Heart left ventricle (tissue), 16 donors: ENCODE measurements around the gene ATAD3B. TPM values are rescaled to one million over a fixed set of nuclear protein-coding genes. Genes with fewer than 3 reads are reported as not detected.
A peak's percentile ranks its signal among the peaks of the same experiment; 100 is the strongest.

Experiments used
- ATAC-seq, 4 donors: fragments of 200-7000 bp; cut with Tn5 transposase; one replicate each; pipeline ENCODE4 v1.9.1; 2020 to 2022; ENCODE audit warnings: moderate library complexity in 4 of 4, mild to moderate bottlenecking in 3 of 4, moderate number of reproducible peaks in 1 of 4
- DNase-seq, 5 donors: peaks; one replicate each; pipeline ENCODE4 v3.0.0-alpha.2; 2020
- H3K27ac ChIP-seq, 12 donors: fragments of 200-600 bp; sonication (generic) in 4 of 12; one replicate each; pipeline versions ENCODE4 v1.5.0 to v1.8.0; 2016 to 2022; ENCODE audit warnings: mild to moderate bottlenecking in 2 of 12
- H3K27me3 ChIP-seq, 9 donors: fragments of 200-600 bp; sonication (generic) in 2 of 9; one replicate each; pipeline versions ENCODE4 v1.5.1 to v1.8.0; 2016 to 2022; ENCODE audit warnings: mild to moderate bottlenecking in 3 of 9
- H3K36me3 ChIP-seq, 9 donors: fragments of 200-600 bp; sonication (generic) in 2 of 9; one replicate each; pipeline versions ENCODE4 v1.5.0 to v1.8.0; 2018 to 2022; ENCODE audit warnings: mild to moderate bottlenecking in 2 of 9
- H3K4me1 ChIP-seq, 12 donors: fragments of 200-600 bp; sonication (generic) in 4 of 12; one replicate each; pipeline versions ENCODE4 v1.5.0 to v1.8.0; 2016 to 2022; ENCODE audit warnings: mild to moderate bottlenecking in 3 of 12
- H3K4me3 ChIP-seq, 12 donors: fragments of 200-600 bp; sonication (generic) in 4 of 12; one replicate each; pipeline versions ENCODE4 v1.5.0 to v1.8.0; 2017 to 2022; ENCODE audit warnings: mild to moderate bottlenecking in 9 of 12, moderate library complexity in 4 of 12
- H3K9me3 ChIP-seq, 12 donors: fragments of 200-600 bp; sonication (generic) in 4 of 12; one replicate each; pipeline versions ENCODE4 v1.5.0 to v1.8.0; 2016 to 2022; ENCODE audit warnings: mild to moderate bottlenecking in 1 of 12
- CTCF ChIP-seq, 12 donors: fragments of 200-600 bp; sonication (generic) in 4 of 12; IDR thresholded peaks; one replicate each; pipeline versions ENCODE4 v1.5.0 to v1.8.0; 2018 to 2022; ENCODE audit warnings: antibody characterized with exemption in 12 of 12, mild to moderate bottlenecking in 5 of 12
- POLR2A ChIP-seq, 2 donors: fragments of 450-650 bp; IDR thresholded peaks; one replicate each; pipeline ENCODE4 v1.6.1; 2017; ENCODE audit warnings: antibody characterized with exemption in 2 of 2, mild to moderate bottlenecking in 2 of 2, moderate library complexity in 2 of 2
- WGBS, 4 donors: extraction: QIAGEN DNeasy Blood & Tissue Kit in 2 of 4; methylation state at CpG; one replicate each; pipeline versions ENCODE4 v1.1.5 to v1.1.7; 2013 to 2018; 5-methylcytosine and 5-hydroxymethylcytosine counted together
- intact Hi-C, 10 donors: fragments of 100-400 bp; cut with DNase I; formaldehyde crosslinking; loops; one replicate each; pipeline versions ENCODE4 v1.11.1 to v1.14.2; 2022
- polyA plus RNA-seq, 2 donors: library from polyadenylated mRNA; stranded (reverse); fragments of 200-250 nt; gene quantifications; one replicate each; pipeline ENCODE4 v1.2.3, GENCODE V29; 2013
- total RNA-seq, 9 donors: library from RNA; depleted of rRNA in 2 of 9; stranded (reverse); fragments of >200 nt in 2 of 9; fragmentation: NEBNext Ultra II Directional in 3 of 9; extraction: Animal tissue kit (Norgen Biotek cat#: 25700) in 3 of 9; gene quantifications; one replicate each; pipeline versions ENCODE4 v1.1.0 to v1.2.4, GENCODE V29; 2016 to 2023
- donor health status: ischemic (EF 13 %, LVEDD 7.1; RV severe dilation, severe dysfunction).
- donor health status: healthy with polysubstance abuse.
- donor health status: DM: no; HTN: yes; CAD: no.
- donor health status: DM: no; HTN: no; CAD: no.
- donor health status: ischemic (EF 25% LVEDD 6.9; RV normal size, moderate dysfunction).
- donor health status: ischemic (EF 25% LVEDD 5.7; RV mildly dilated, moderate dysfunction).
- donor health status: healthy.
- donor health status: DM: yes; HTN: yes; CAD: no.
- donor health status: ischemic (EF 35%, LVEDD 5.7; RV mildly dilated, moderate dysfunction).
- donor health status: nonischemic (EF 11% LVEDD 7.7; RV severe dilation, severe dysfunction).
- donor health status: DM: yes; HTN: yes; CAD: no.
- donor health status: PGD.
- donor health status: ischemic (EF 29% LVEDD 5.4; RV normal size, mild dysfunction).
- donor health status: nonischemic (EF 23%, LVEDD 6.1; RV moderate dilation, normal function).

ATAD3B gene
- total and polyA plus RNA-seq, 11 donors, result 2.2 to 15.6 (median 7.0) TPM

- peaks cover 0 to 55% (median 21%) of the 10 kb centered on the region in 12 donors for H3K4me1 ChIP-seq
- H3K4me3 ChIP-seq, result peak overlapping the region in 8 of 12 donors; percentile 12 to 45 (median 28)
- H3K27me3 ChIP-seq, result no peaks in the 10 kb centered on the region
- peak in 3 of 4 donors; percentile 9 to 20 (median 10) for ATAC-seq
- H3K36me3 ChIP-seq, result peaks cover 0 to 38% (median 18%) of the 10 kb centered on the region in 9 donors
- no peaks in the 10 kb centered on the region for H3K9me3 ChIP-seq
- intact Hi-C loops, result no loop called here
- TF ChIP-seq CTCF (IDR thresholded peaks at IDR 0.05), result no peak
- 73 to 80% (median 75%) methylated on average over 44 to 45 of the region's 45 CpGs for WGBS, 4 donors
- no peak for DNase-seq
- peak overlapping the region in 11 of 12 donors; percentile 32 to 91 (median 68) for H3K27ac ChIP-seq
Measured at GRCh38 chr1:1542766-1543705, 71.5 kb downstream of the ATAD3B start.

DNA sequence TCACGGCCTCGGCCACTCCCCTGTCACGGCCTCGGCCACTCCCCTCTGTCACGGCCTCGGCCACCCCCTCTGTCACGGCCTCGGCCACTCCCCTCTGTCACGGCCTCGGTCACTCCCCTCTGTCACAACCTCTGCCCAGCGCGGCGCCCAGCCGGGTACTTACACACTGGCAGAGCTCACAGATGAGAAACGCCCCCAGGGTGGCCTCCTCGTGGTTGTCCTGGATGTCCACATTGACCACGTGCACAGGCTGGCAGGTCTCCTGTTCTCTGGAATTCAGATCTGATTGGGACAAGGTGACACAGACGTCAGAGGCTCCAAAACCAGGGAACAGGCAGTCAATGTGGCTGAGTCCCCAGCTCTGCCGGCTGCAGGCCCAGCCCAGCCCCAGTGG lies 72.1 kb downstream of the ATAD3B start:
- intact Hi-C loops, result no loop called here
- peak; percentile 84 to 94 (median 88) for DNase-seq
- H3K27ac ChIP-seq, result peak overlapping the region in 11 of 12 donors; percentile 32 to 91 (median 69)
- H3K27me3 ChIP-seq, result no peaks in the 10 kb centered on the region
- peak; percentile 77 to 89 (median 84) for ATAC-seq
- WGBS, 4 donors, result 51 to 70% (median 60%) methylated on average over 16 to 19 of the region's 19 CpGs
- peaks cover 0 to 53% (median 20%) of the 10 kb centered on the region in 12 donors for H3K4me1 ChIP-seq
- TF ChIP-seq CTCF (IDR thresholded peaks at IDR 0.05) (no peak), POLR2A (IDR thresholded peaks at IDR 0.05) (no peak)
- peak overlapping the region in 8 of 12 donors; percentile 12 to 45 (median 28) for H3K4me3 ChIP-seq
- H3K36me3 ChIP-seq, result peaks cover 0 to 38% (median 18%) of the 10 kb centered on the region in 9 donors
- H3K9me3 ChIP-seq, result no peaks in the 10 kb centered on the region

DNA sequence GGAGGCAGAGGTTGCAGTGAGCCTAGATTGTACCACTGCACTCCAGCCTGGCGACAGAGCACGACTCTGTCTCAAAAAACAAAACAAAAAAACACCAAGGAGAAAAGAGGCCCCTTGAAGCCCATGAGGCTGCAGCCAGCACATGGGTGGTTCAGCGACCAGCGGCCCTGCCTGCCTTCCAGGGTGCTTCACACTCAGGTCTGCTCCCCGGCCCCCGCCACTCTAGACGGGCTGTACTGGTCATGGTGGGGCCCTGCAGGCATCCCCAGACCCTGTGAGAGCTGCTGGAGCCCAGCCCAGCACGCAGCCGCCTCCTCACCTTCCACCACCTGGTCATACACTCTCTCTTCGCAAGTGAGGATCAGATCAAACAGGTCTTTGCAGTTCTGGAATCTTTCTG lies 73.0 kb downstream of the ATAD3B start:
- WGBS, 4 donors, result 87 to 95% (median 92%) methylated on average over 10 of the region's 10 CpGs
- H3K27me3 ChIP-seq, result no peaks in the 10 kb centered on the region
- intact Hi-C loops, result no loop called here
- TF ChIP-seq CTCF (IDR thresholded peaks at IDR 0.05) (no peak), POLR2A (IDR thresholded peaks at IDR 0.05) (no peak)
- ATAC-seq, result no peak
- no peak overlapping the region for H3K4me3 ChIP-seq
- peak overlapping the region in 8 of 12 donors; percentile 46 to 91 (median 72) for H3K27ac ChIP-seq
- H3K36me3 ChIP-seq, result peaks cover 0 to 38% (median 18%) of the 10 kb centered on the region in 9 donors
- H3K9me3 ChIP-seq, result no peaks in the 10 kb centered on the region
- peaks cover 0 to 45% (median 12%) of the 10 kb centered on the region in 12 donors for H3K4me1 ChIP-seq
- DNase-seq, result no peak

Other genes starting within 250 kb of the ATAD3B start
- gene SDF4, start 239.8 kb upstream of the ATAD3B start, total RNA-seq, result 100 to 1,000 TPM; 102 to 167 (median 120) TPM
- 100 to 1,000 TPM; 102 to 212 TPM for gene SDF4, start 239.8 kb upstream of the ATAD3B start, polyA plus RNA-seq
- gene B3GALT6, start 239.5 kb upstream of the ATAD3B start, total RNA-seq, result 10 to 100 TPM in 7 of 9 donors, 1 to 10 TPM in 2; 8.1 to 21.4 (median 11.2) TPM
- gene B3GALT6, start 239.5 kb upstream of the ATAD3B start, polyA plus RNA-seq, result 10 to 100 TPM in 1 of 2 donors, 1 to 10 TPM in 1; 6.7 to 15.7 TPM
- gene C1QTNF12, start 225.0 kb upstream of the ATAD3B start, total RNA-seq, result 1 to 10 TPM in 2 of 9 donors, under 1 TPM in 5, not detected in 2; 0.72 to 3.5 (median 0.85) TPM
- under 1 TPM; 0.84 to 0.93 TPM for gene C1QTNF12, start 225.0 kb upstream of the ATAD3B start, polyA plus RNA-seq
- 10 to 100 TPM; 23.3 to 43.9 (median 33.2) TPM for gene UBE2J2, start 197.9 kb upstream of the ATAD3B start, total RNA-seq
- 10 to 100 TPM; 38.7 to 53.6 TPM for gene UBE2J2, start 197.9 kb upstream of the ATAD3B start, polyA plus RNA-seq
- 10 to 100 TPM in 1 of 9 donors, 1 to 10 TPM in 5, under 1 TPM in 3; 0.81 to 12.2 (median 3.7) TPM for gene SCNN1D, start 191.3 kb upstream of the ATAD3B start, total RNA-seq
- 1 to 10 TPM in 1 of 2 donors, under 1 TPM in 1; 0.47 to 6.2 TPM for gene SCNN1D, start 191.3 kb upstream of the ATAD3B start, polyA plus RNA-seq
- gene ACAP3, start 163.8 kb upstream of the ATAD3B start, total RNA-seq, result 10 to 100 TPM; 28.7 to 56.3 (median 34.1) TPM
- 10 to 100 TPM; 20.1 to 59.5 TPM for gene ACAP3, start 163.8 kb upstream of the ATAD3B start, polyA plus RNA-seq
- gene PUSL1, start 163.2 kb upstream of the ATAD3B start, total RNA-seq, result 10 to 100 TPM in 4 of 9 donors, 1 to 10 TPM in 5; 6.8 to 17.7 (median 9.7) TPM
- 10 to 100 TPM; 16.0 to 16.2 TPM for gene PUSL1, start 163.2 kb upstream of the ATAD3B start, polyA plus RNA-seq
- 10 to 100 TPM; 46.8 to 91.3 (median 67.6) TPM for gene INTS11, start 147.1 kb upstream of the ATAD3B start, total RNA-seq
- gene INTS11, start 147.1 kb upstream of the ATAD3B start, polyA plus RNA-seq, result 100 to 1,000 TPM in 1 of 2 donors, 10 to 100 TPM in 1; 81.7 to 117 TPM
- gene CPTP, start 147.0 kb upstream of the ATAD3B start, total RNA-seq, result 100 to 1,000 TPM in 2 of 9 donors, 10 to 100 TPM in 7; 50.7 to 220 (median 72.4) TPM
- gene CPTP, start 147.0 kb upstream of the ATAD3B start, polyA plus RNA-seq, result 100 to 1,000 TPM in 1 of 2 donors, 10 to 100 TPM in 1; 57.6 to 226 TPM
- gene TAS1R3, start 140.5 kb upstream of the ATAD3B start, total RNA-seq, result under 1 TPM; 0.21 to 0.80 (median 0.38) TPM
- 1 to 10 TPM in 1 of 2 donors, under 1 TPM in 1; 0.24 to 1.3 TPM for gene TAS1R3, start 140.5 kb upstream of the ATAD3B start, polyA plus RNA-seq
- 100 to 1,000 TPM in 3 of 9 donors, 10 to 100 TPM in 6; 75.3 to 177 (median 85.3) TPM for gene DVL1, start 122.3 kb upstream of the ATAD3B start, total RNA-seq
- gene DVL1, start 122.3 kb upstream of the ATAD3B start, polyA plus RNA-seq, result 100 to 1,000 TPM; 110 to 129 TPM
- 10 to 100 TPM; 10.5 to 49.3 (median 20.0) TPM for gene MXRA8, start 113.2 kb upstream of the ATAD3B start, total RNA-seq
- 10 to 100 TPM; 17.7 to 19.5 TPM for gene MXRA8, start 113.2 kb upstream of the ATAD3B start, polyA plus RNA-seq
- 100 to 1,000 TPM; 157 to 273 (median 188) TPM for gene AURKAIP1, start 96.6 kb upstream of the ATAD3B start, total RNA-seq
- gene AURKAIP1, start 96.6 kb upstream of the ATAD3B start, polyA plus RNA-seq, result 100 to 1,000 TPM; 268 to 465 TPM
- gene CCNL2, start 72.4 kb upstream of the ATAD3B start, total RNA-seq, result 10 to 100 TPM; 35.4 to 66.5 (median 50.7) TPM
- 10 to 100 TPM; 42.3 to 87.8 TPM for gene CCNL2, start 72.4 kb upstream of the ATAD3B start, polyA plus RNA-seq
- gene MRPL20, start 64.5 kb upstream of the ATAD3B start, total RNA-seq, result 100 to 1,000 TPM; 112 to 208 (median 128) TPM
- 100 to 1,000 TPM; 147 to 238 TPM for gene MRPL20, start 64.5 kb upstream of the ATAD3B start, polyA plus RNA-seq
- gene ANKRD65, start 50.5 kb upstream of the ATAD3B start, total RNA-seq, result 1 to 10 TPM in 8 of 9 donors, under 1 TPM in 1; 0.58 to 4.0 (median 1.3) TPM
- gene ANKRD65, start 50.5 kb upstream of the ATAD3B start, polyA plus RNA-seq, result 1 to 10 TPM in 1 of 2 donors, under 1 TPM in 1; 0.86 to 1.5 TPM
- gene VWA1, start 36.1 kb upstream of the ATAD3B start, total RNA-seq, result 10 to 100 TPM; 11.0 to 49.5 (median 18.8) TPM
- gene VWA1, start 36.1 kb upstream of the ATAD3B start, polyA plus RNA-seq, result 10 to 100 TPM in 1 of 2 donors, 1 to 10 TPM in 1; 7.0 to 13.2 TPM
- 1 to 10 TPM in 3 of 9 donors, under 1 TPM in 4, not detected in 2; 0.12 to 3.4 (median 0.60) TPM for gene ATAD3C, start 22.1 kb upstream of the ATAD3B start, total RNA-seq
- under 1 TPM; 0.49 to 0.53 TPM for gene ATAD3C, start 22.1 kb upstream of the ATAD3B start, polyA plus RNA-seq
- 10 to 100 TPM; 11.3 to 25.3 (median 18.1) TPM for gene ATAD3A, start 40.4 kb downstream of the ATAD3B start, total RNA-seq
- gene ATAD3A, start 40.4 kb downstream of the ATAD3B start, polyA plus RNA-seq, result 10 to 100 TPM; 21.5 to 49.5 TPM
- gene TMEM240, start 68.9 kb downstream of the ATAD3B start, total RNA-seq, result 1 to 10 TPM in 8 of 9 donors, not detected in 1; 2.6 to 5.6 (median 4.2) TPM
- 10 to 100 TPM in 1 of 2 donors, 1 to 10 TPM in 1; 1.5 to 12.4 TPM for gene TMEM240, start 68.9 kb downstream of the ATAD3B start, polyA plus RNA-seq
- gene SSU72, start 103.1 kb downstream of the ATAD3B start, total RNA-seq, result 100 to 1,000 TPM in 5 of 9 donors, 10 to 100 TPM in 4; 76.3 to 160 (median 106) TPM
- gene SSU72, start 103.1 kb downstream of the ATAD3B start, polyA plus RNA-seq, result 100 to 1,000 TPM; 113 to 138 TPM
- gene FNDC10, start 128.4 kb downstream of the ATAD3B start, total RNA-seq, result 1 to 10 TPM; 1.9 to 6.7 (median 3.6) TPM
- 1 to 10 TPM; 1.1 to 4.6 TPM for gene FNDC10, start 128.4 kb downstream of the ATAD3B start, polyA plus RNA-seq
- gene MIB2, start 143.7 kb downstream of the ATAD3B start, total RNA-seq, result 100 to 1,000 TPM in 1 of 9 donors, 10 to 100 TPM in 8; 59.2 to 114 (median 76.3) TPM
- 100 to 1,000 TPM in 1 of 2 donors, 10 to 100 TPM in 1; 40.7 to 121 TPM for gene MIB2, start 143.7 kb downstream of the ATAD3B start, polyA plus RNA-seq
- gene MMP23B, start 160.4 kb downstream of the ATAD3B start, total RNA-seq, result 100 to 1,000 TPM in 1 of 9 donors, 10 to 100 TPM in 8; 35.4 to 128 (median 59.0) TPM
- 10 to 100 TPM; 10.4 to 85.9 TPM for gene MMP23B, start 160.4 kb downstream of the ATAD3B start, polyA plus RNA-seq
- 10 to 100 TPM; 20.4 to 30.9 (median 24.5) TPM for gene CDK11B, start 187.2 kb downstream of the ATAD3B start, total RNA-seq
- 10 to 100 TPM; 34.9 to 39.4 TPM for gene CDK11B, start 187.2 kb downstream of the ATAD3B start, polyA plus RNA-seq
- 10 to 100 TPM; 15.1 to 29.2 (median 21.2) TPM for gene SLC35E2B, start 221.0 kb downstream of the ATAD3B start, total RNA-seq
- gene SLC35E2B, start 221.0 kb downstream of the ATAD3B start, polyA plus RNA-seq, result 10 to 100 TPM; 12.2 to 14.4 TPM